Hepatocyte (in vitro differentiated cells): ENCODE measurements around the gene GALNT11. TPM values are rescaled to one million over a fixed set of nuclear protein-coding genes. Genes with fewer than 3 reads are reported as not detected.

Source experiments
- DNase-seq: peaks from one replicate; pipeline ENCODE4 v3.0.0-alpha.2; 2016; ENCODE audit warnings: low spot score
- H2AFZ ChIP-seq: fragments of 200-600 bp; sonication (generic); 2 replicates; pipeline ENCODE4 v1.6.0; 2016; ENCODE audit warnings: antibody characterized with exemption, mild to moderate bottlenecking
- H3K27ac ChIP-seq: fragments of 200-600 bp; sonication (generic); 2 replicates; pipeline ENCODE4 v1.5.1; 2016; ENCODE audit warnings: mild to moderate bottlenecking
- H3K27me3 ChIP-seq: fragments of 200-600 bp; sonication (generic); 2 replicates; pipeline ENCODE4 v1.6.1; 2016
- H3K36me3 ChIP-seq: fragments of 200-600 bp; sonication (generic); replicated peaks from 2 replicates; pipeline ENCODE4 v1.5.1; 2016; ENCODE audit warnings: low read depth; ENCODE audit not compliant: insufficient read depth
- H3K4me1 ChIP-seq: fragments of 200-600 bp; sonication (generic); 2 replicates; pipeline ENCODE4 v1.5.1; 2016; ENCODE audit warnings: mild to moderate bottlenecking, moderate library complexity; ENCODE audit not compliant: insufficient read depth
- H3K4me2 ChIP-seq: fragments of 200-600 bp; sonication (generic); 2 replicates; pipeline ENCODE4 v1.6.0; 2016
- H3K4me3 ChIP-seq: fragments of 200-600 bp; sonication (generic); 2 replicates; pipeline ENCODE4 v1.5.1; 2016; ENCODE audit warnings: mild to moderate bottlenecking
- H3K79me2 ChIP-seq: fragments of 200-600 bp; sonication (generic); 2 replicates; pipeline ENCODE4 v1.6.0; 2017; ENCODE audit warnings: mild to moderate bottlenecking
- H3K9me2 ChIP-seq: fragments of 200-600 bp; sonication (generic); replicated peaks from 2 replicates; pipeline ENCODE4 v1.6.0; 2017; ENCODE audit warnings: mild to moderate bottlenecking; ENCODE audit not compliant: insufficient read depth
- H3K9me3 ChIP-seq: fragments of 200-600 bp; sonication (generic); 2 replicates; pipeline ENCODE4 v1.5.1; 2016; ENCODE audit warnings: low read depth, mild to moderate bottlenecking
- H4K20me1 ChIP-seq: fragments of 200-600 bp; sonication (generic); 2 replicates; pipeline ENCODE4 v1.6.0; 2016; ENCODE audit warnings: mild to moderate bottlenecking; ENCODE audit not compliant: insufficient read depth, poor library complexity, severe bottlenecking
- CTCF ChIP-seq: fragments of 200-600 bp; sonication (generic); IDR thresholded peaks from 2 replicates; pipeline ENCODE4 v1.5.1; 2016; ENCODE audit warnings: antibody characterized with exemption, mild to moderate bottlenecking; ENCODE audit not compliant: poor library complexity
- EZH2 ChIP-seq: fragments of 200-600 bp; sonication (generic); IDR thresholded peaks from 2 replicates; pipeline ENCODE4 v1.6.1; 2016; ENCODE audit warnings: antibody characterized with exemption, mild to moderate bottlenecking, borderline replicate concordance
- EZH2phosphoT487 ChIP-seq: fragments of 200-600 bp; sonication (generic); IDR thresholded peaks from one replicate; pipeline ENCODE4 v1.6.1; 2018; ENCODE audit warnings: antibody characterized with exemption, mild to moderate bottlenecking, low read depth, moderate library complexity; ENCODE audit not compliant: unreplicated experiment, severe bottlenecking
- WGBS: methylation state at CpG from one replicate; pipeline ENCODE4 v1.1.6; 2016; ENCODE audit warnings: low lambda C conversion rate; ENCODE audit errors: missing lambda C conversion rate; 5-methylcytosine and 5-hydroxymethylcytosine counted together
- polyA plus RNA-seq: library from polyadenylated mRNA; unstranded; fragments of >200 nt; fragmentation: Nextera tagmentation; extraction: Ambion mirVana; gene quantifications from 2 replicates; pipeline ENCODE4 v1.2.1, GENCODE V29; 2016
- small RNA-seq: library from RNA; depleted of rRNA; stranded (forward); fragments of <200 nt; gene quantifications from one replicate; pipeline ENCODE3, GENCODE V24; 2014
- total RNA-seq: library from RNA; depleted of rRNA; stranded (reverse); fragments of >200 nt; gene quantifications from 2 replicates; pipeline ENCODE4 v1.2.3, GENCODE V29; 2014

The GALNT11 gene
- total and polyA plus RNA-seq, 2 experiments from 2014 or later: 43.7 to 64.1 TPM

GRCh38 chr7:152158801-152159587 lies 133.5 kb downstream of the GALNT11 start:
- H3K9me2 ChIP-seq: no peaks in the 10 kb centered on the region
- 93% methylated on average over 11 of the region's 11 CpGs for WGBS
- DNase-seq: no peak
- peaks cover 2% of the 10 kb centered on the region for H3K79me2 ChIP-seq
- no peak overlapping the region for H3K4me3 ChIP-seq
- TF ChIP-seq CTCF (no peak), EZH2phosphoT487 (no peak), EZH2 (no peak)
- no peak overlapping the region for H3K4me2 ChIP-seq
- H3K9me3 ChIP-seq: no peaks in the 10 kb centered on the region
- no peaks in the 10 kb centered on the region for H3K36me3 ChIP-seq
- no peaks in the 10 kb centered on the region for H4K20me1 ChIP-seq
- no peak overlapping the region for H3K27ac ChIP-seq
- no peaks in the 10 kb centered on the region for H3K4me1 ChIP-seq
- no peak overlapping the region for H2AFZ ChIP-seq
- no peaks in the 10 kb centered on the region for H3K27me3 ChIP-seq

GRCh38 chr7:152161171-152161570 lies 135.7 kb downstream of the GALNT11 start:
- no peak overlapping the region for H3K27ac ChIP-seq
- no peak overlapping the region for H2AFZ ChIP-seq
- no peaks in the 10 kb centered on the region for H3K4me1 ChIP-seq
- no peak for DNase-seq
- H3K9me3 ChIP-seq: no peaks in the 10 kb centered on the region
- H3K9me2 ChIP-seq: no peaks in the 10 kb centered on the region
- no peaks in the 10 kb centered on the region for H3K36me3 ChIP-seq
- TF ChIP-seq EZH2 (no peak), EZH2phosphoT487 (no peak), CTCF (no peak)
- H3K79me2 ChIP-seq: peaks cover 2% of the 10 kb centered on the region
- no peak overlapping the region for H3K4me2 ChIP-seq
- no peak overlapping the region for H3K4me3 ChIP-seq
- H4K20me1 ChIP-seq: no peaks in the 10 kb centered on the region
- H3K27me3 ChIP-seq: no peaks in the 10 kb centered on the region

GRCh38 chr7:152162287-152162686 lies 136.8 kb downstream of the GALNT11 start:
- no peak for DNase-seq
- Histone ChIP-seq H3K4me2 (no peak overlapping the region), H3K4me3 (no peak overlapping the region), H3K9me3 (no peaks in the 10 kb centered on the region), H3K79me2 (peaks cover 2% of the 10 kb centered on the region), H4K20me1 (no peaks in the 10 kb centered on the region), H3K4me1 (no peaks in the 10 kb centered on the region), H3K27me3 (no peaks in the 10 kb centered on the region), H2AFZ (no peak overlapping the region), H3K36me3 (no peaks in the 10 kb centered on the region), H3K9me2 (no peaks in the 10 kb centered on the region), H3K27ac (no peak overlapping the region)
- 95% methylated on average over 6 of the region's 6 CpGs for WGBS
- no peak for TF ChIP-seq CTCF
- no peak for TF ChIP-seq EZH2phosphoT487
- no peak for TF ChIP-seq EZH2

Small RNA genes lying within 50 kb of the gene (small RNA-seq; reads per million reads assigned to genes)
- not detected for gene RF00017

Other genes starting within 250 kb of the GALNT11 start
- 14.0 and 17.8 TPM in 2 replicates for gene PRKAG2, start 148.6 kb upstream of the GALNT11 start, total RNA-seq
- gene PRKAG2, start 148.6 kb upstream of the GALNT11 start, polyA plus RNA-seq: 21.8 and 23.4 TPM in 2 replicates
- not detected in 2 replicates for gene GALNTL5, start 69.2 kb upstream of the GALNT11 start, total RNA-seq
- not detected in 2 replicates for gene GALNTL5, start 69.2 kb upstream of the GALNT11 start, polyA plus RNA-seq